ENCODE results near the gene AOC3.

- TF ChIP-seq CTCF (optimal IDR thresholded peaks at IDR 0.05 in 1 of 3, IDR thresholded peaks at IDR 0.05 in 1 of 3, conservative IDR thresholded peaks at IDR 0.05 in 1 of 3; ENCODE audit: extremely low read depth in 1 of 3, insufficient read depth in 2 of 3, low read length in 3 of 3), result no peak
- no peak for TF ChIP-seq EZH2 (IDR thresholded peaks at IDR 0.05; ENCODE audit: low read length)
Measured at GRCh38 chr17:42883802-42884558, 33.0 kb downstream of the AOC3 start.

All from keratinocyte (primary cell).